Activated CD4-positive, alpha-beta memory T cell treated with anti-CD3 and anti-CD28 coated beads, Interleukin-2, amount 10 ng/mL, durations not matched to agents 7 days and 5 days (primary cell): ENCODE measurements around the gene GRB10. TPM values are rescaled to one million over a fixed set of nuclear protein-coding genes. Genes with fewer than 3 reads are reported as not detected.

ENCODE experiments used
- CTCF ChIA-PET: fragments of 350-600 bp; sonication (Branson Sonifier 250); formaldehyde crosslinking; loops from one replicate; lab custom pipeline; 2021; ENCODE audit warnings: antibody characterized with exemption, inconsistent platforms; lab: Charles Lee
- POLR2A ChIA-PET: fragments of 350-600 bp; sonication (Branson Sonifier 250); formaldehyde crosslinking; loops from one replicate; lab custom pipeline; 2021; ENCODE audit warnings: antibody characterized with exemption; lab: Charles Lee
- DNase-seq: peaks from one replicate; pipeline ENCODE4 v3.0.0-alpha.2; 2020
- H3K27ac Mint-ChIP-seq: one replicate; pipeline ENCODE4 v1.8.0; 2021; ENCODE audit warnings: mild to moderate bottlenecking, mixed read lengths
- H3K27me3 Mint-ChIP-seq: one replicate; pipeline ENCODE4 v1.8.0; 2021; ENCODE audit warnings: mixed read lengths
- H3K36me3 Mint-ChIP-seq: one replicate; pipeline ENCODE4 v1.8.0; 2021; ENCODE audit warnings: low read depth, mixed read lengths
- H3K4me1 Mint-ChIP-seq: one replicate; pipeline ENCODE4 v1.8.0; 2021; ENCODE audit warnings: mixed read lengths
- H3K4me3 Mint-ChIP-seq: one replicate; pipeline ENCODE4 v1.8.0; 2021; ENCODE audit warnings: mild to moderate bottlenecking, mixed read lengths
- H3K9me3 Mint-ChIP-seq: one replicate; pipeline ENCODE4 v1.8.0; 2021; ENCODE audit warnings: mixed read lengths
- total RNA-seq, 2 experiments: library from RNA; stranded (reverse); gene quantifications; one replicate each; pipeline ENCODE4 v1.2.3, GENCODE V29; 2021

GRB10 gene
- total RNA-seq, 2 experiments from 2014 or later = 13.9 to 14.2 TPM

GRCh38 chr7:50695026-50695425, 87.7 kb downstream of the GRB10 start:
- Mint-ChIP-seq H3K27me3 (peaks cover 2% of the 10 kb centered on the region), H3K27ac (no peak overlapping the region), H3K4me1 (peaks cover 14% of the 10 kb centered on the region), H3K9me3 (no peaks in the 10 kb centered on the region), H3K36me3 (no peaks in the 10 kb centered on the region), H3K4me3 (no peak overlapping the region)
- no peak for DNase-seq
- ChIA-PET POLR2A (no interaction called here), CTCF (no interaction called here)

- Mint-ChIP-seq H3K9me3 (no peaks in the 10 kb centered on the region), H3K4me3 (no peak overlapping the region), H3K27ac (no peak overlapping the region), H3K36me3 (no peaks in the 10 kb centered on the region), H3K4me1 (peaks cover 14% of the 10 kb centered on the region), H3K27me3 (peaks cover 2% of the 10 kb centered on the region)
- POLR2A ChIA-PET = no interaction called here
- CTCF ChIA-PET = no interaction called here
- DNase-seq = no peak
Observed at GRCh38 chr7:50693455-50694130, 89.1 kb downstream of the GRB10 start.

- Mint-ChIP-seq H3K9me3 (no peaks in the 10 kb centered on the region), H3K36me3 (no peaks in the 10 kb centered on the region), H3K4me3 (no peak overlapping the region), H3K27me3 (peaks cover 2% of the 10 kb centered on the region), H3K27ac (no peak overlapping the region), H3K4me1 (peaks cover 4% of the 10 kb centered on the region)
- POLR2A ChIA-PET = no interaction called here
- no peak for DNase-seq
- CTCF ChIA-PET = no interaction called here
Observed at GRCh38 chr7:50690541-50691011, 92.1 kb downstream of the GRB10 start.

- ChIA-PET POLR2A (no interaction called here), CTCF (interaction anchor here (1.0 kb wide), 1 partner anchor 472 kb away, joined by 3 read pairs; no protein-coding TSS in a partner anchor)
- H3K27me3 Mint-ChIP-seq = no peaks in the 10 kb centered on the region
- DNase-seq = no peak
- no peak overlapping the region for H3K4me3 Mint-ChIP-seq
- no peak overlapping the region for H3K27ac Mint-ChIP-seq
- H3K36me3 Mint-ChIP-seq = no peaks in the 10 kb centered on the region
- no peaks in the 10 kb centered on the region for H3K9me3 Mint-ChIP-seq
- no peaks in the 10 kb centered on the region for H3K4me1 Mint-ChIP-seq
Observed at GRCh38 chr7:50688226-50688590, 94.5 kb downstream of the GRB10 start.

GRCh38 chr7:50687575-50688225, 95.0 kb downstream of the GRB10 start:
- Mint-ChIP-seq H3K4me1 (no peaks in the 10 kb centered on the region), H3K9me3 (no peaks in the 10 kb centered on the region), H3K27ac (no peak overlapping the region), H3K4me3 (no peak overlapping the region), H3K27me3 (no peaks in the 10 kb centered on the region), H3K36me3 (no peaks in the 10 kb centered on the region)
- no peak for DNase-seq
- ChIA-PET CTCF (interaction anchor here (1.0 kb wide), 1 partner anchor 473 kb away, joined by 3 read pairs; no protein-coding TSS in a partner anchor), POLR2A (no interaction called here)

- ChIA-PET CTCF (no interaction called here), POLR2A (no interaction called here)
- DNase-seq = no peak
- no peaks in the 10 kb centered on the region for H3K9me3 Mint-ChIP-seq
- no peaks in the 10 kb centered on the region for H3K27me3 Mint-ChIP-seq
- H3K36me3 Mint-ChIP-seq = no peaks in the 10 kb centered on the region
- no peaks in the 10 kb centered on the region for H3K4me1 Mint-ChIP-seq
- H3K4me3 Mint-ChIP-seq = no peak overlapping the region
- H3K27ac Mint-ChIP-seq = no peak overlapping the region
Observed at GRCh38 chr7:50687096-50687495, 95.6 kb downstream of the GRB10 start.

- CTCF ChIA-PET = interaction anchor here (0.6 kb wide), 1 partner anchor 14 kb away, joined by 4 read pairs; no protein-coding TSS in a partner anchor
- Mint-ChIP-seq H3K4me3 (no peak overlapping the region), H3K27ac (no peak overlapping the region), H3K27me3 (no peaks in the 10 kb centered on the region), H3K4me1 (no peaks in the 10 kb centered on the region), H3K36me3 (no peaks in the 10 kb centered on the region), H3K9me3 (no peaks in the 10 kb centered on the region)
- DNase-seq = no peak
- POLR2A ChIA-PET = no interaction called here
Observed at GRCh38 chr7:50685135-50686065, 97.3 kb downstream of the GRB10 start.

- Mint-ChIP-seq H3K4me3 (no peak overlapping the region), H3K27ac (no peak overlapping the region), H3K4me1 (no peaks in the 10 kb centered on the region), H3K9me3 (no peaks in the 10 kb centered on the region), H3K27me3 (no peaks in the 10 kb centered on the region), H3K36me3 (no peaks in the 10 kb centered on the region)
- no peak for DNase-seq
- ChIA-PET CTCF (no interaction called here), POLR2A (no interaction called here)
Observed at GRCh38 chr7:50684713-50685075, 98.0 kb downstream of the GRB10 start.

- DNase-seq = no peak
- Mint-ChIP-seq H3K27me3 (no peaks in the 10 kb centered on the region), H3K4me3 (no peak overlapping the region), H3K9me3 (no peaks in the 10 kb centered on the region), H3K36me3 (no peaks in the 10 kb centered on the region), H3K4me1 (peaks cover under 1% of the 10 kb centered on the region), H3K27ac (no peak overlapping the region)
- ChIA-PET CTCF (no interaction called here), POLR2A (no interaction called here)
Observed at GRCh38 chr7:50684011-50684712, 98.5 kb downstream of the GRB10 start.

GRCh38 chr7:50682573-50682972, 100.1 kb downstream of the GRB10 start:
- no peaks in the 10 kb centered on the region for H3K36me3 Mint-ChIP-seq
- no peak for DNase-seq
- H3K9me3 Mint-ChIP-seq = no peaks in the 10 kb centered on the region
- H3K4me3 Mint-ChIP-seq = no peak overlapping the region
- ChIA-PET POLR2A (no interaction called here), CTCF (no interaction called here)
- peaks cover 2% of the 10 kb centered on the region for H3K4me1 Mint-ChIP-seq
- H3K27me3 Mint-ChIP-seq = no peaks in the 10 kb centered on the region
- no peak overlapping the region for H3K27ac Mint-ChIP-seq

- no peak for DNase-seq
- Mint-ChIP-seq H3K36me3 (no peaks in the 10 kb centered on the region), H3K27me3 (no peaks in the 10 kb centered on the region), H3K9me3 (no peaks in the 10 kb centered on the region), H3K4me1 (peaks cover 2% of the 10 kb centered on the region), H3K4me3 (no peak overlapping the region), H3K27ac (no peak overlapping the region)
- ChIA-PET POLR2A (no interaction called here), CTCF (no interaction called here)
Observed at GRCh38 chr7:50682079-50682478, 100.6 kb downstream of the GRB10 start.

GRCh38 chr7:50681432-50682045, 101.2 kb downstream of the GRB10 start:
- no peaks in the 10 kb centered on the region for H3K27me3 Mint-ChIP-seq
- no peaks in the 10 kb centered on the region for H3K36me3 Mint-ChIP-seq
- peaks cover 2% of the 10 kb centered on the region for H3K4me1 Mint-ChIP-seq
- H3K9me3 Mint-ChIP-seq = no peaks in the 10 kb centered on the region
- POLR2A ChIA-PET = no interaction called here
- H3K4me3 Mint-ChIP-seq = no peak overlapping the region
- DNase-seq = no peak
- CTCF ChIA-PET = interaction anchor here (3.3 to 6.5 kb wide), 2 partner anchors 213 to 459 kb away, joined by 11 to 108 read pairs; no protein-coding TSS in a partner anchor
- H3K27ac Mint-ChIP-seq = no peak overlapping the region
